CD14-positive monocyte (primary cell): ENCODE data around the gene CLDN22. TPM values are rescaled to one million over a fixed set of nuclear protein-coding genes. Genes with fewer than 3 reads are reported as not detected.

Experiments used
- DNase-seq, 3 donors: peaks; one replicate each; pipeline ENCODE4 v3.0.0-alpha.2; 2011 to 2022
- H2AFZ ChIP-seq: 2 replicates; pipeline ENCODE4 v1.6.0; 2012; ENCODE audit warnings: mild to moderate bottlenecking, low read depth, low read length, inconsistent platforms; ENCODE audit not compliant: insufficient read depth, poor library complexity, severe bottlenecking
- H3K27ac ChIP-seq, 2 donors: 1 replicate in 1 of 2; 2 replicates in 1 of 2; pipeline ENCODE4 v1.5.1; 2012 to 2013; ENCODE audit warnings: low read length in 2 of 2, control low read depth in 1 of 2, inconsistent platforms in 1 of 2, low read depth in 1 of 2, mild to moderate bottlenecking in 1 of 2
- H3K27me3 ChIP-seq, 2 donors: one replicate each; pipeline versions ENCODE4 v1.6.0 to v1.6.1; 2011 to 2013; ENCODE audit warnings: low read length in 2 of 2; ENCODE audit not compliant: control insufficient read depth in 2 of 2, insufficient read depth in 2 of 2
- H3K36me3 ChIP-seq, 2 donors: replicated peaks in 1 of 2; 1 replicate in 1 of 2; 2 replicates in 1 of 2; pipeline versions ENCODE4 v1.5.1 to v1.6.1; 2012 to 2013; ENCODE audit warnings: low read length in 2 of 2, control low read depth in 1 of 2, inconsistent platforms in 1 of 2, mild to moderate bottlenecking in 1 of 2; ENCODE audit not compliant: insufficient read depth in 2 of 2, control insufficient read depth in 1 of 2
- H3K4me1 ChIP-seq, 2 donors: 1 replicate in 1 of 2; 2 replicates in 1 of 2; pipeline versions ENCODE4 v1.5.1 to v1.6.1; 2012 to 2013; ENCODE audit warnings: low read length in 2 of 2, control low read depth in 1 of 2, inconsistent platforms in 1 of 2, mild to moderate bottlenecking in 1 of 2, moderate library complexity in 1 of 2; ENCODE audit not compliant: insufficient read depth in 2 of 2, control insufficient read depth in 1 of 2
- H3K4me2 ChIP-seq: replicated peaks from 2 replicates; pipeline ENCODE3; 2012; ENCODE audit warnings: low read length, moderate library complexity, mild to moderate bottlenecking; ENCODE audit not compliant: poor library complexity, severe bottlenecking; ENCODE audit errors: extremely low read depth
- H3K4me3 ChIP-seq, 3 experiments: fragments of 200-600 bp in 1 of 3; sonication (generic) in 1 of 3; replicated peaks in 1 of 3; 1 replicate in 2 of 3; 2 replicates in 1 of 3; pipeline ENCODE4 v1.5.1; 2011 to 2013; ENCODE audit warnings: low read length in 3 of 3, mild to moderate bottlenecking in 3 of 3, control low read depth in 2 of 3, low read depth in 2 of 3, inconsistent platforms in 1 of 3, moderate library complexity in 1 of 3
- H3K79me2 ChIP-seq: 2 replicates; pipeline ENCODE4 v1.6.0; 2012; ENCODE audit warnings: mild to moderate bottlenecking, control low read depth, inconsistent platforms, low read length, moderate library complexity; ENCODE audit not compliant: insufficient read depth
- H3K9ac ChIP-seq: 2 replicates; pipeline ENCODE4 v1.6.0; 2017; ENCODE audit warnings: low read length, mild to moderate bottlenecking; ENCODE audit not compliant: insufficient read depth, poor library complexity, severe bottlenecking
- H3K9me3 ChIP-seq, 2 donors: replicated peaks in 1 of 2; 1 replicate in 1 of 2; 2 replicates in 1 of 2; pipeline versions ENCODE4 v1.5.1 to v1.6.1; 2012 to 2013; ENCODE audit warnings: low read length in 2 of 2, control low read depth in 1 of 2; ENCODE audit not compliant: control insufficient read depth in 1 of 2, insufficient read depth in 1 of 2
- H4K20me1 ChIP-seq: 2 replicates; pipeline ENCODE4 v1.6.0; 2012; ENCODE audit warnings: mild to moderate bottlenecking, low read length, control low read depth, moderate library complexity; ENCODE audit not compliant: insufficient read depth
- H3K27ac Mint-ChIP-seq, 7 donors: one replicate each; pipeline ENCODE4 v1.8.0; 2020; ENCODE audit warnings: mild to moderate bottlenecking in 7 of 7, mixed read lengths in 7 of 7, moderate library complexity in 6 of 7, inconsistent platforms in 2 of 7
- H3K27me3 Mint-ChIP-seq, 3 donors: one replicate each; pipeline ENCODE4 v1.8.0; 2021 to 2022; ENCODE audit warnings: low read depth in 3 of 3, mild to moderate bottlenecking in 3 of 3, mixed read lengths in 3 of 3, moderate library complexity in 3 of 3, inconsistent platforms in 1 of 3
- H3K36me3 Mint-ChIP-seq, 2 donors: one replicate each; pipeline ENCODE4 v1.8.0; 2020; ENCODE audit warnings: mixed read lengths in 2 of 2, inconsistent platforms in 1 of 2, mild to moderate bottlenecking in 1 of 2
- H3K4me1 Mint-ChIP-seq: one replicate; pipeline ENCODE4 v1.8.0; 2020; ENCODE audit warnings: mild to moderate bottlenecking, mixed read lengths
- H3K4me3 Mint-ChIP-seq, 2 donors: one replicate each; pipeline ENCODE4 v1.8.0; 2020; ENCODE audit warnings: mild to moderate bottlenecking in 2 of 2, mixed read lengths in 2 of 2, moderate library complexity in 1 of 2
- H3K9me3 Mint-ChIP-seq, 7 donors: one replicate each; pipeline ENCODE4 v1.8.0; 2020 to 2022; ENCODE audit warnings: mixed read lengths in 7 of 7, mild to moderate bottlenecking in 6 of 7, moderate library complexity in 6 of 7, inconsistent platforms in 2 of 7
- CTCF ChIP-seq: fragments of 200-600 bp; IDR thresholded peaks from one replicate; pipeline ENCODE4 v1.8.0; 2022; ENCODE audit warnings: antibody characterized with exemption, mild to moderate bottlenecking
- WGBS: methylation state at CpG from one replicate; pipeline ENCODE4 v1.1.5; 2013; ENCODE audit warnings: missing lambda C conversion rate; ENCODE audit not compliant: insufficient coverage; 5-methylcytosine and 5-hydroxymethylcytosine counted together
- intact Hi-C, 2 donors: fragments of 100-400 bp; cut with micrococcal nuclease; formaldehyde crosslinking; loops; one replicate each; pipeline versions ENCODE4 v1.15.0 to v1.15.1; 2023
- polyA minus RNA-seq: library from RNA; depleted of rRNA, polyadenylated mRNA; stranded (reverse); fragments of >200 nt; gene quantifications from 2 replicates; pipeline ENCODE4 v1.2.3, GENCODE V29; 2012
- polyA plus RNA-seq, 3 donors: library from polyadenylated mRNA; depleted of rRNA in 1 of 3; unstranded in 2 of 3; stranded (reverse) in 1 of 3; fragments of 300-500 nt in 2 of 3; fragments of >200 nt in 1 of 3; fragmentation: Illumina TruSeq in 2 of 3; gene quantifications; 1 replicate in 2 of 3; 2 replicates in 1 of 3; pipeline ENCODE4 v1.2.3, GENCODE V29; 2012 to 2021
- total RNA-seq, 12 experiments: library from RNA in 1 of 12; stranded (reverse) in 1 of 12; fragments of 120-200 nt in 1 of 12; gene quantifications; one replicate each; pipeline ENCODE4 v1.2.4 and lab custom pipeline; 2013 to 2026; ENCODE audit warnings: mixed read lengths in 6 of 12, inconsistent platforms in 1 of 12

The CLDN22 gene
- total RNA-seq (2013), result not detected
- polyA plus RNA-seq (not detected), polyA minus RNA-seq (not detected in 2 replicates), total RNA-seq (lab: John Stamatoyannopoulos, UW) (0 to 0.35 (median 0) reads per million in 11 experiments)

- no peak for DNase-seq
- Histone ChIP-seq H2AFZ (no peak within 1 kb of the TSS), H4K20me1 (no peaks in the 10 kb centered on the region), H3K79me2 (no peaks in the 10 kb centered on the region), H3K4me2 (no peak within 1 kb of the TSS), H3K4me3 (no peak within 1 kb of the TSS), H3K27ac (no peak within 1 kb of the TSS), H3K27me3 (no peaks in the 10 kb centered on the region), H3K9ac (no peak within 1 kb of the TSS), H3K9me3 (no peaks in the 10 kb centered on the region), H3K36me3 (no peaks in the 10 kb centered on the region), H3K4me1 (no peaks in the 10 kb centered on the region)
- TF ChIP-seq CTCF, result no peak
- WGBS, result no CpG with 5 or more reads among the region's 6 CpGs
- H3K36me3 Mint-ChIP-seq, result peaks cover 0 to 5% of the 10 kb centered on the region in 2 donors
- H3K27ac Mint-ChIP-seq, result no peak within 1 kb of the TSS
- intact Hi-C loops, result no loop called here
- no peak within 1 kb of the TSS for H3K4me3 Mint-ChIP-seq
- H3K27me3 Mint-ChIP-seq, result no peaks in the 10 kb centered on the region
- H3K9me3 Mint-ChIP-seq, result no peaks in the 10 kb centered on the region
- no peaks in the 10 kb centered on the region for H3K4me1 Mint-ChIP-seq
Observed at GRCh38 chr4:183320211-183321059, at the start of gene CLDN22. Gene CLDN22 (minus strand): TSS chr4:183320276. CDS start chr4:183320218, 58 bp downstream.

- WGBS, result 82% methylated on average over 7 of the region's 8 CpGs
- peaks cover 3 to 18% (median 13%) of the 10 kb centered on the region in 7 donors for H3K9me3 Mint-ChIP-seq
Observed at GRCh38 chr4:183369073-183369472, 49.0 kb upstream of the CLDN22 start.

More at GRCh38 chr4:183369073-183369472, 49.0 kb upstream of the CLDN22 start:
- no peaks in the 10 kb centered on the region for H3K79me2 ChIP-seq
- Mint-ChIP-seq H3K27ac (no peak overlapping the region), H3K36me3 (no peaks in the 10 kb centered on the region), H3K27me3 (peaks cover 0 to 6% (median 3%) of the 10 kb centered on the region in 3 donors), H3K4me1 (peaks cover 10% of the 10 kb centered on the region), H3K4me3 (no peak overlapping the region)
- no peak overlapping the region for H2AFZ ChIP-seq
- H3K27me3 ChIP-seq, result no peaks in the 10 kb centered on the region
- no peak for DNase-seq
- peaks cover 0 to 5% of the 10 kb centered on the region in 2 donors for H3K9me3 ChIP-seq
- no peak overlapping the region for H3K4me3 ChIP-seq
- H3K4me2 ChIP-seq, result no peak overlapping the region
- peaks cover 4 to 7% of the 10 kb centered on the region in 2 donors for H3K4me1 ChIP-seq
- no peak for TF ChIP-seq CTCF
- H3K36me3 ChIP-seq, result no peaks in the 10 kb centered on the region
- H3K27ac ChIP-seq, result no peak overlapping the region
- no peaks in the 10 kb centered on the region for H4K20me1 ChIP-seq
- intact Hi-C loops, result no loop called here
- no peak overlapping the region for H3K9ac ChIP-seq
